SKM-1 (cell line): ENCODE results near the gene TMEM138.
"Not testable (repeated sequence)": the region's sequence is repeated elsewhere in the genome, so short reads cannot be mapped to it uniquely, and the experiment has no call there.

Source experiments
- DNase-seq: peaks from one replicate; lab custom pipeline; 2025; ENCODE audit not compliant: unreplicated experiment; lab: John Stamatoyannopoulos, UW

The TMEM138 gene

DNA sequence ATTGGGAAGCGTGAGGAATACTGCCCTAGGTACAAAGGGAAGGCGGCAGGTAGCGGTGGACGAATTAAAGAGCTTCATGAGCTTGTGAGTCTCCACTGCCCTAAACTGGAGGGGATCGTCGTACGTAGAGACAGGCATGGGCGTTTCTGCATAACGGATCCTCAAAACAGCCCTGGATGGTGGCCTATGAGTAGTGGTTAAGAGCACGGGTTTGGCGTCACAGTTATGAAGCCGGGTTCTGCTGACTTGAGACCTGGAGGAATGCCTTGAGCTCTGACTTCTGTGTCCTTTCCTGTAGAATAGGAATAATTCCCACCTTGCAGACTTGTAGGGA is 335 bp downstream of the TMEM138 start:
- no peak for DNase-seq

DNA sequence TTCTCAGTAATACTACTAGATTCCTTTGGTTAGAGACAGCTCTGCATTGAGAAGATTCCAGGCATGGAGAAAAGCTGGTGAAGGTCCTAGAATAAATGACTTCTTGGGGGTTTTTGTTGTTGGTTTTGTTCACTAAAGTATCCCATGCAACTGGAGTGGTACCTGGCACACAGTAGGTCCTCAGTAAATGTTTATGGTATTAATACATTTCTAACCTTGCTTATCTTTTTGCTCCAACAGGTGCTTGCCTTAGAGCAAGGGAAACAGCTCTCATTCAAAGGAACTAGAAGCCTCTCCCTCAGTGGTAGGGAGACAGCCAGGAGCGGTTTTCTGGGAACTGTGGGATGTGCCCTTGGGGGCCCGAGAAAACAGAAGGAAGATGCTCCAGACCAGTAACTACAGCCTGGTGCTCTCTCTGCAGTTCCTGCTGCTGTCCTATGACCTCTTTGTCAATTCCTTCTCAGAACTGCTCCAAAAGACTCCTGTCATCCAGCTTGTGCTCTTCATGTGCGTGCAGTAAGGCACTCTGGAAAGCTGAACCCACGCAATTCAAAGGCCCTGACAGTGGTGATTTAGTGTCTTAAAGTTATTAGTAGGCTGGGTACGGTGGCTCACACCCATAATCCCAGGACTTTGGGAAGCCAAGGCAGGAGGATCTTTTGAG is 2.0 kb downstream of the TMEM138 start:
- no peak for DNase-seq

DNA sequence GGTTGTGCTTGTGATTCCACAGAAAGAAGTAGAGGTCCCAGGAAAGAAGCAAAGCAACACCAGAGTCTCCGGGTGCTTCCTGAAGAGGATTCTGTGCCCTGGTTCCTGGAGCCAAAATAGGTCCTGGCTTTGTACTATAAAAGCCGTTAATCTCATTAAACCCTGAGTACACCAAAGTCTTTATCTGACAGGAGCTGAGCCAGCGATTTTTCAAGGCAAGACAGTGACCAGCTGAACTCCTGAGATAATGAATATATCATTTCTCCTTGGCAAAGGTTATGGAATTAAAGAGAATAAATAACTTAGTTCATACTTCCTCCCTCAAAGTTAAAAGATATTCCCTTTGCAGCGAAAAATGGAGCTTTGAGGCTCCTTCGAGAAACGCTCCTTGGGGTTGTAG is 5.2 kb downstream of the TMEM138 start:
- no peak for DNase-seq

DNA sequence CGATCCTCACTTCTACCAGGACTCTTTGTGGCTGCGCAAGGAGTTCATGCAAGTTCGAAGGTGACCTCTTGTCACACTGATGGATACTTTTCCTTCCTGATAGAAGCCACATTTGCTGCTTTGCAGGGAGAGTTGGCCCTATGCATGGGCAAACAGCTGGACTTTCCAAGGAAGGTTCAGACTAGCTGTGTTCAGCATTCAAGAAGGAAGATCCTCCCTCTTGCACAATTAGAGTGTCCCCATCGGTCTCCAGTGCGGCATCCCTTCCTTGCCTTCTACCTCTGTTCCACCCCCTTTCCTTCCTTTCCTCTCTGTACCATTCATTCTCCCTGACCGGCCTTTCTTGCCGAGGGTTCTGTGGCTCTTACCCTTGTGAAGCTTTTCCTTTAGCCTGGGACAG is 6.5 kb downstream of the TMEM138 start:
- DNase-seq, result no peak

DNA sequence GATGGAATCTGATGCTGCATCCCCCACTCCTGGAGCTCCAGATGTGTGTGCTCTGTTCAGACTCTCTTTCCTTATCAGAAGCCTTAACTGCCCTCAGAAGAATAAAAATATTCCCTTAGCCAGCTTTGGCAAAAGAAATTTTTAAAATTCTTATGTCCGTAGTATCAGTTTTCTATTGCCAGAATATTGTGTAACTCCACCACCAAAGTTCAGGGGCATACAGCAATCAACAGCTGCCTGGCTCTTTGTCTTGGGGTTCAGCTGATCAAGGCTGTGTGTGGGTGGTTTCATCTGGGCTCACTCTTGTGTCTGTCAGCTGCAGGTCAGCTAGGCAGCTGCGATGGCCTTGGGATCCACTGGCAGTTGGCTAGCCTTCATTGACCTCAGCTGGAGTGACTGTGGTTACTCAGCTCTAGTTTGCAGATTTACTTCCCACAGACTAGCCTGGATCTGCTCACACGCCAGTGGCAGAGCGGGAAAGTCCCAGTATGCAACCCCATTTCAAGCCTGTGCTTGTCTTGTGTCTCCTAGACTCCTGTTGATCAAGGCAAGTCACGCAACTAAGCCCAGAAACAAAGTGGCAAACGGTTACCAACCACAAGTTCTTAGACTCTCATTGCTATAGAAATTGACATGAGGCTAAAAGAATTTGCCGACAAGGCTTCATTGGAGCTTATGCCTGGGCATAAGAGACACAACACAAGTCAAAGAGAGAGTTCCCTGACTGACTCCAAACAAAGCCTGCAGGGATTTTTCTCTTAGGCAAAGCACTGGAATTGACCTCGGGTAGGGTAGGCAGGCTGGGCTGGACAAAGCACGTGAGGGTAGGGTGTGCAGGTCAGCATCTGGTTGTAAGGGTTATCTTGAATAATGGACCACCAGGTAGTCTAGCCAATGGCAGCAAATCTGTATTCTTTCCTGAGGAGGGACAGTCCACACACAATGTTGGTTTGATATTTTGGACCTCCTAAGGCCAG is 7.5 kb downstream of the TMEM138 start:
- DNase-seq, result no peak

DNA sequence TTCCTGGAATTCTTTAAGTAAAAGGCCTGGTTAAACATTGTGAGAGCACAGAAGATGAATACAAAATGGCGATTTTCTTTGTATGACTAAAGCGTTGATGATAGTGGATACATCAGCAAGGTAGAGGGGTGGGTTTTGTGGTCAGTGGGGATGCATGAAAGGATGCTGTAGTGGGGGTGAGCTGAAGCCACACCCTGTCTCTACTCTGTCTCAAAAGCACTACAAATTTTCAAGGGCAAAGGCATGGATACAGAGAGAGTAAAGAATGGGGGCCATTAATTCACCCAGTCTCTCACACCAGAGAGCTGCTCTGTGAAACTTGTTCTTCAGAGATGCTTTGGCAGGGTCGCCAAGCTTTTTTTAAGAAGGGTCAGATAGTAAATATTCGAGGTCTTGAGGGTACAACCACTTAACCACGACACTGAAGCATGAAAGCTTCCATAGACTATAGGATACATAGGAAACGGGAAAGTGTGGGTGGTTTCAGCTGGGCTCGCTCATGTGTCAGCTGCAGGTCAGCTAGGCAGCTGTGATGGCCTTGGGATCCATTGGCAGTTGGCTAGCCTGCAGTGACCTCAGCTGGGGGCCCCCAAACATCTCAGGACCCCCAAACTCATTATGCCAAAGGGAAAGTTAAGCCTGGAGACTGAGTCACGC is 8.3 kb downstream of the TMEM138 start:
- no peak for DNase-seq

DNA sequence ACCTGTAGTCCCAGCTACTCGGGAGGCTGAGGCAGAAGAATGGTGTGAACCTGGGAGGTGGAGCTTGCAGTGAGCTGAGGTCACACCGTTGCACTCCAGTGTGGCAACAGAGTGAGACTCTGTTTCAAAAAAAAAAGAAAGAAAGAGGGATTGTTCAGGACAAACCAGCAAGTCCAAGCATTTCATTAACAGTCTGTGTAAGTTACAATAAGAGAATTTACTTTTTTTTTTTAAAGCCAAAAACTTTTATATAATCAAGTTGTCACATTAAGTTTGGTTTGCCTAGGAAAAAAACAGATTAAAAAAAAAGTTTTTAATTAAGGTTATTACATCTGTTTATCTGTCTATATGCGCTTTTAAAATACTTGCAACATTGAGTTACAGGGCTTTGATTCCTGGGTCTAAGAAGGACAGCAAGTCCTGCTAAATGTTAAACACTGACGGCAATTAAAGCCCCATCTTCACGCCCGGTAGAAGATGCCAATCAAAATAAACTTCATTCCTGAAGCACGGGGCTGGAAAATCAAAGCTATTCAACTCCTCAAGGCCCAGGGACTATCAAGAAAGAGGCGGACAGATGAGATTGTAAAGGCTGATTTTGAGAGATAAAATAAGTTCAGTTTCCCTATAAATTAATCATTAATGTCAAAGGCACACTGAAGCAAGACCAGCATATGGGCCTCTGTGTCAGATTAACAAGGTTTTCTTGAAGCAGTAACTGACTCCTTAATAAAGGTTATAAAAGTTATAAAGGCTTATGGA is 10.7 kb downstream of the TMEM138 start:
- DNase-seq, result no peak

DNA sequence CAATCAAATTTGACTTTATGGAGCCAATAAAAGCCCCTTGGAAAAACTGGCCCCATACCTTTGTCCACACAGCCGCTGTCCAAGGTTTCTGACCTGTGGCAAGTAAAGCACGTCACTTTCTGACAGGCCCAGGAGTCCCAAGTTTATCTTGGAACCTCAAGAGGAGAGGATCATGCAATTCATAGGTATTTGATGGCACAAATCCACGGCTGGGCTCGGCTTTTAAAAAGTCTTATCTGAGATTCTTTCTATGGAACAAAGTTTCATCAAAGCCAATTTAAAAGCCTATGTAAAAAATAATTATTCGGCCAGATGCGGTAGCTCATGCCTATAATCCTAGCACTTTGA is 13.6 kb downstream of the TMEM138 start:
- no peak for DNase-seq

DNA sequence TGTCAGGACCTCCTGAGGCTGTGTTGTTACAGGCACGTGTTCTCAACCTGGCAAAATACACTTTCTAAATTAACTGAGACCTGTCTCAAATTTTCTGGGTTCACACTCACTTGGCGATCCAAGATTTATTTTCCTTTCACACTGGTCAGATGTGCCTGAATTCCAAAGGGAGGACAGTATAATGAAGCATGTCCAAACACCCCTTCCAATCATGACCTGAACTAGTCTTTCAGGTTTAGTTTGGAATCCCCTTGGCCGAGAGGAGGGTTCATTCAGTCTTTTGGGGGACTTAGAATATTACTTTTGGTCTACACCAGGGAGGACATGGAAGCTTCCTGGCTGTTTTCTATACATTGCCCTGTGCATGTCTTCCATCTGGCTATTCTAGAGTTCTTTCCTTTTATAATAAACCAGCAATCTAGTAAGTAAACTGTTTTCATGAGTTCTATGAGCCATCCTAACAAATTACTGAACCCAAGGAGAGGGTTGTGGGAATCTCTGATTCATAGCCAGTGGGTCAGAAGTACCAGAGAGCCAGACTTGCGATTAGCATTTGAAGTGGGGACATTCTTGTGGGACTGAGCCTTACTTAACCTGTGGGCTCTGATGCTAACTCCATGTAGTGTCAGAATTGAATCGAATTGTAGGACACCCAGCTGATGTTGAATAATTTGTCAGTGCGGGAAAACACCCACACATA is 15.4 kb downstream of the TMEM138 start:
- no peak for DNase-seq

DNA sequence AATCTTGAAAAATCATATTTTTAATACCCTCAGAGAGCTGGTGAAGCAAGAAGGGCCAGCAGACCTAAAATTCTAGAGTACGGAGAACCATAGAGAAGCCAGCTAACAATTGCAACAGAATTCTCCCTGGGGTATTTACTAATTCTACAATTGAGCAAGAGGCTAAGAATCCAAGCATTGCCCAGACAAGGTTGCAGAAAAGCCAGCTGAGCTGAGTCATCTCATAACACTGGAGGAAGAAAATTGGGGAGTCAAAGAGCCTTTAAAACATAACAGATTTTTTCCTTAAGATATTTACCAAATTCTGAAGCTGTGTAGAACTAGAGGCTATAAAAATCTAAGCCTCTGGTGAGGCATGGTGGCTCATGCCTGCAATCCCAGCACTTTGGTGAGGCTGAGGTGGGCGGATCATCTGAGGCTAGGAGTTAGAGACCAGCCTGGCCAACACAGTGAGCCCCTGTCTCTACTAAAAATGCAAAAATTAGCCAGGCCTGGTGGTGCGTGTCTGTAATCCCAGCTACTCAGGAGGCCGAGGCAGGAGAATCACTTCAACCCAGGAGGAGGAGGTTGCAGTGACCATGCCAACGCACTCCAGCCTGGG is 16.6 kb downstream of the TMEM138 start:
- DNase-seq, result peak; percentile 88

DNA sequence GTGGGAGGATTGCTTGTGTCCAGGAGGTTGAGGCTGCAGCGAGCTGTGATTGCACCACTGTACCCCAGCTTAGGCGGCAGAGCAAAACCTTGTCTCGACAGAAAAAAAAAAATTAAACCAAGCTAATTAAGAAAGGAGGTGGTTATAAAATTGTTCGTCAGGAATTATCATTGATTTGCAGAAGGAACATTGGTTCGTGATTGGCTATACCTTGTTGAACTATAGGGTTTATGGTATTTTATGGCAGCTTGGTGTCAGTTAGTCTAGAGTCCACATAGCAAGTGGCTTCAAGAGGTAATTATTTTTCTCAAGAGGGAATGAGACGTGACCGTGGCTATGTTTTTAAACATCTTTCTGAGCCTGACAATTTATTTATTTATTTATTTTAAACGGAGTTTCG is 18.7 kb downstream of the TMEM138 start:
- DNase-seq, result no peak

DNA sequence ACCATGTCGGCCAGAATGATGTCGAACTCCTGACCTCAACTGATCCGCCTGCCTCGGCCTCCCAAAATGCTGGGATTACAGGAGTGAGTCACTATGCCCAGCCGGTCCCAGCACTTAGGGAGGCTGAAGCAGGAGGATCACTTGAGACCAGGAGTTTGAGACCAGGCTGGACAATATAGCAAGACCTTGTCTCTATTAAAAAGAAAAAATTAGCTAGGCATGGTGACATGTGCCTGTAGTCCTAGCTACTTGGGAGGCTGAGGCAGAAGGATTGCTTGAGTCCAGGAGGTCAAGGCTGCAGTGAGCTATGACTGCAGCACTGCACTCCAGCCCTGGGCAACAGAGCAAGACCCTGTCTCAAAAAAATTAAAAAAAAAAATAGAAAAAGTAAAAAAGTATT is 21.7 kb downstream of the TMEM138 start:
- not testable (repeated sequence) for DNase-seq

DNA sequence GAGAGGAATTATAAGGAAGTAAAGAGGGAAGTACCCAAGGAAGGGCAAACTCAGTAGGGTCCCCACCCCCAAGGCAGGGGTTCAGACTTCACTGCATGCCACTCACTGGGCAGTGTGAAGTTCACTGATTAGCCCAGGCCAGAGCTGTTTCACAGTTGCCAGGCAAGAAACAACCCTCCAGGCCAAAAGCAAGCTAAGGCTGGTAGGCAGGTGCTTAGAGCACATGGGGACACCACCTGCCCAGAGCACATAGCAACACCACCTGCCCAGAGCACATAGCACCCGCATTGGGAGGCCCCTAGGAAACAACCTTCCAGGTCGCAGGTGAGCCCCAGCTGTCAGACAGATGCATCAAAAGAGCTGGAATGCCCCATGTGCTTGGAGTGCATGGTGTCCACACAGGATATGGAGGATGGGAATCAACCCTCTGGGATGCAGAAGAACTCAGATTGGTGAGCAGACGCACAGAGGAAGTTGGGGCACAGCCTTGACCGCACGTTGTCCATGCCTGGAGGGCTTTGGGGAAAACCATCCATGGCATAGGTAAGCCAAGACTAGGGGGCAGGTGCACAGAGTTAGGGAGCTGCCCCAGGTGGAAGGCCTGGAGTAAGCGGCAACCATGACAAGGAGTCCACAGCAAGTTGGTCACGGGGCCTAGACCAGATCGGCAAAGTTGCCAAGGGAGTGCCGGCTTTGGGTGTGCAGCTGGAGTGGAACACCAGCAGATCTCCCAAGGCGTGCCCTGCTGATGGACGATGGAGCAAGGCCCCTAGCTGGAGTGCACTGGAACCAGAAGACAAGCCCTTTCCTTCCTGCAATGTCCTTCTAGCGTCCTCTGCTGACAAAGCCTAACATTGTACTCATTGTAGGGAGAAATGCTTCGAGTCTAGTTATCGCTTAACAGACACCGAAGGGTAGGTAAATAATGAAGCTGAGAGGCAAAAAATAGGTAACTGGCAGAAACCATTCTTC is 22.4 kb downstream of the TMEM138 start:
- no peak for DNase-seq

DNA sequence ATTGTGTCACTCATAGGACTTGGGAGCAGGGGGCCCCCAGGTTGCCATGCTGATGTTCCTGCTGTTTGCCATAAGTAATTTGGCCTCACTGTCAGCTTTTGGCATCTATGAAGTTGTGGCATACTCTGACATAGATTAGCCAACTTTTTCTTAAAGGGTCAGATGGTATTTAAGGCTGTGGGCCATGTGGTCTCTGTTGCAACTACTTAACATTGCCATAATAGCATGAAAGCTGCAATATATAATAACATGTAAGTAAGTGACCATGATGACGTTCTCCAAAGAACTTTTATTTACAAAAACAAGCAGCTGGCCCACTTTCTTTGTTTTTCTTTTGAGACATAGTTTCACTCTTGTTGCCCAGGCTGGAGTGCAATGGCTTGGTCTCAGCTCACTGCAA is 28.0 kb downstream of the TMEM138 start:
- DNase-seq, result no peak

DNA sequence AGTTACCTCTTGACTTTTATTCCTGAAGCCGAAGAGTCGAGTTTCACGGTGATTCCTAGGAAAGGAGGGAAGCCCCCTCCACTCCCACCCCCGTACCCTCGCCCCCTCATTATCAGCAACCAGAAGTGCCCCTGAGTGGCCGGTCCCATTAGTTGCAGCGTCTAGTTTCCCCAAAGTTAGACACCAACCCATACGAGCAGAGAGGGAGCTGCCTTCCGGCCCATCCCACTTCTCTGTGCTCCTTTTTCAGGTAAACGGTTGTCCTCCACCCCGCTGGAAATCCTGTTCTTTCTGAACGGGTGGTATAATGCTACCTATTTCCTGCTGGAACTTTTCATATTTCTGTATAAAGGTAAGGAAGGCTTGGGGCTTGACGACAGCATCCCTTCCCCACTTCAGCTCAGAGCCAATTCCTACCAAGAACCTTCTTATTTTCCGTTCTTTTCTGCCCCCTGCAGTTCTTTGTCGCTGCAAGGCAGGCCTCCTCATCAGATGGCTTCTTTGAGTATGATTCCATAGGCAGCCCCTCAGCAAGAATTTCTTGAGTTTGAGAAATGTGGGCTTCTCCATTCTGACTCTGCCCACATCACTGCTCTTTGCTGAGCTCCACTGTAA is 30.9 kb downstream of the TMEM138 start:
- DNase-seq, result no peak

DNA sequence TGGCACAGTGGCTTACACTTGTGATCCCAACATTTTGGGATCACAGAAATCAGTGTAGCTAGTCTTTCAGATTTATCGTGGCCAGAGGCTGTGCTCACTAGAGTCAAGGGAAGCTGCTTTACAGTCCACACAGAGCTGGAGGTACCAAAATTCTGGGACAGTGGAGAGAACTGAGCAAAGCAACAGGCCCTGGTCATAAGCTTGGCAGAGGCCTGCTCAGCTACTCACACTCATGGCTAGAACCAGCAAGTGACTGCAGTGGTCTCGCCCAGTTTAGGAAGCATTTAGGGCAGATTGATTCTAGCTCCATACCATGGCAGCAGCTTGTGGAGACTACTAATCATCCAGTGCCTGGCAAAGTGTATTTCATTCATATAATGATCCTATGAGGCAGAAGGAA is 39.0 kb downstream of the TMEM138 start:
- DNase-seq, result no peak

DNA sequence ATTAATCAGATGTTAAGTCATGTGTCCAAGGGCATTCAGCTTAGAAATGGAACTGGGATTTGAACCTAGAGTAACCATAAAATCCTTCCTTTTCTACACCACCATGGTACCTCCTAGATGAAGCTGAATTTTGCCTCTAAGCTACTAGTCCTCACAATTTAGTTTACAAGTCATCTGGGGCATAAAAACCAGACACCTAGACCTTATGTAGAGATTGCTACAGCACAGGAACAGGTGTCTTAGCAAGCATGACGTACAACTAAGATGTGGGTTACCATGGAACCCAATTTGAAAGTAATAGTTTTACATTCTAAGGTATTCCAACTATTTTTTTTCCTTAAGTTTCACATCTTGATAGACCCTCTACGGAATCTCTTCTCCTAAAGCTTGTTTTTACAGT is 39.4 kb downstream of the TMEM138 start:
- DNase-seq, result no peak

DNA sequence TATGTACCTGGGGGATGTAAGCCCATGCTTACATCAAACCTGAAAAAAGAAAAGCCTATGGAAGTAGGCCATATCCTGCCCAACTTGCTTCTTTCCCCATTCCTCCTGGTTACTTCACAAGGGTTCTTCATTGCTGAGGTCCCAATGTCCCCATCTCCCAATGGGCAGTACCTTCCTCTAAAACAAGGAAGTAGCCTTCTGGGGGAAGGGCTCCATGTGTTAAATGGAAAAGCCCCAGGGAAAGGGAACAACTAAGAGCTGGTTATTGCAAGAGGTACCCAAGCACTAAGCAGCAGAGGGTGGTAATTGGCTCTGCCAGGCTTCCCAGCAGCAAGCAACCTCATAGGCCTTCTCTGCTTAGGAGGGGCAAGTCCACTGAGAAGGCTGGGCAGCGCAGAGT is 41.5 kb downstream of the TMEM138 start:
- no peak for DNase-seq

DNA sequence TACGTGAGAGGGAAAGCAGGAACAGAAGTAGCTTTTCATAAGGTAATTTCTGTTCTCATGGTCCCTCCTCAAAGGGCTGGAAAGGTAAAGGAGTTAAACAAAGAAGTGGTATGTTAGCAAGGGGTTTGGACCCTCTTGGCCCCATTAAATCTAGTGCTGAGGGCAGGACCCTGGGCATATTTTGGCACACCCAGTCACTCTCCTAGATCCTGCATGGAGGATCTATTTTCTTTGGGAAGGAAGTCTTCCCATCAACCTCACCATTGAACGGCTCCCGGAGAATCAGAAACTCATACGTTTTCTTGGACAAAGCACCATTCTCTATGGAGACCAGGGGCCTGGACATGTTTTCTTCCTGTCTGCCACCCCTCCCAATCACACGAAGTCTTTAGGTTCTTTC is 41.9 kb downstream of the TMEM138 start:
- no peak for DNase-seq
